Caco-2 (cell line): ENCODE measurements around the gene KDM6B. TPM values are rescaled to one million over a fixed set of nuclear protein-coding genes. Genes with fewer than 3 reads are reported as not detected.

Source experiments
- BruUV-seq: library from RNA; stranded (reverse); fragments of 400-500 nt; replicated peaks from 2 replicates; lab custom pipeline; 2021; lab: Mats Ljungman, UMichigan
- CTCF ChIA-PET: fragments of 300-600 bp; sonication (Branson Sonifier 250); formaldehyde crosslinking; loops from one replicate; lab custom pipeline; 2022; ENCODE audit warnings: antibody characterized with exemption; lab: Charles Lee
- POLR2A ChIA-PET: fragments of 300-600 bp; sonication (Branson Sonifier 250); formaldehyde crosslinking; loops from one replicate; lab custom pipeline; 2022; ENCODE audit warnings: antibody characterized with exemption; lab: Charles Lee
- DNase-seq, 2 experiments: peaks; one replicate each; pipeline versions ENCODE4 v3.0.0 to v3.0.0-alpha.2; 2020 to 2022
- H3K27me3 ChIP-seq: replicated peaks from 2 replicates; pipeline ENCODE4 v1.6.0; 2011; ENCODE audit warnings: low read length; ENCODE audit not compliant: control insufficient read depth, insufficient read depth
- H3K36me3 ChIP-seq: 2 replicates; pipeline ENCODE4 v1.5.1; 2011; ENCODE audit warnings: low read length; ENCODE audit not compliant: control insufficient read depth, insufficient read depth
- H3K4me1 ChIP-seq: fragments of 250-450 bp; sonication (Bioruptor Pico); 2 replicates; pipeline ENCODE4 v1.5.1; 2020; ENCODE audit warnings: mild to moderate bottlenecking
- H3K4me3 ChIP-seq: 2 replicates; pipeline ENCODE4 v1.5.1; 2011; ENCODE audit warnings: low read depth, mild to moderate bottlenecking, control low read depth, low read length
- H3K9me3 ChIP-seq: fragments of 250-450 bp; sonication (Bioruptor Pico); 2 replicates; pipeline ENCODE4 v1.5.1; 2020; ENCODE audit warnings: mild to moderate bottlenecking, moderate library complexity
- H3K27ac Mint-ChIP-seq: one replicate; pipeline ENCODE4 v1.8.0; 2022; ENCODE audit warnings: mixed read lengths; ENCODE audit not compliant: unreplicated experiment
- H3K27me3 Mint-ChIP-seq: one replicate; pipeline ENCODE4 v1.8.0; 2022; ENCODE audit warnings: mixed read lengths; ENCODE audit not compliant: insufficient read depth, unreplicated experiment
- H3K36me3 Mint-ChIP-seq: one replicate; pipeline ENCODE4 v1.8.0; 2022; ENCODE audit warnings: mild to moderate bottlenecking, mixed read lengths; ENCODE audit not compliant: insufficient read depth, unreplicated experiment
- H3K4me1 Mint-ChIP-seq: one replicate; pipeline ENCODE4 v1.8.0; 2022; ENCODE audit warnings: low read depth, mixed read lengths; ENCODE audit not compliant: unreplicated experiment
- H3K4me3 Mint-ChIP-seq: one replicate; pipeline ENCODE4 v1.8.0; 2022; ENCODE audit warnings: mild to moderate bottlenecking, moderate library complexity, mixed read lengths; ENCODE audit not compliant: unreplicated experiment
- H3K9me3 Mint-ChIP-seq: one replicate; pipeline ENCODE4 v1.8.0; 2022; ENCODE audit warnings: mixed read lengths; ENCODE audit not compliant: unreplicated experiment
- CTCF ChIP-seq, 2 experiments: fragments of 200-600 bp in 1 of 2; IDR thresholded peaks; 1 replicate in 1 of 2; 2 replicates in 1 of 2; pipeline versions ENCODE4 v1.5.1 to v1.8.0; 2011 to 2022; ENCODE audit warnings: antibody characterized with exemption in 1 of 2, control low read depth in 1 of 2, inconsistent platforms in 1 of 2, low read depth in 1 of 2, low read length in 1 of 2, mild to moderate bottlenecking in 1 of 2, moderate library complexity in 1 of 2; ENCODE audit not compliant: insufficient read depth in 1 of 2, severe bottlenecking in 1 of 2, unreplicated experiment in 1 of 2
- intact Hi-C: fragments of 100-400 bp; cut with micrococcal nuclease; formaldehyde crosslinking; loops from one replicate; pipeline ENCODE4 v1.10.0; 2022; ENCODE audit not compliant: unreplicated experiment
- total RNA-seq: library from RNA; stranded (reverse); gene quantifications from 2 replicates; pipeline ENCODE4 v1.2.3, GENCODE V29; 2022

Gene KDM6B
- total RNA-seq, 1 experiment from 2014 or later = 27.9 TPM

DNA sequence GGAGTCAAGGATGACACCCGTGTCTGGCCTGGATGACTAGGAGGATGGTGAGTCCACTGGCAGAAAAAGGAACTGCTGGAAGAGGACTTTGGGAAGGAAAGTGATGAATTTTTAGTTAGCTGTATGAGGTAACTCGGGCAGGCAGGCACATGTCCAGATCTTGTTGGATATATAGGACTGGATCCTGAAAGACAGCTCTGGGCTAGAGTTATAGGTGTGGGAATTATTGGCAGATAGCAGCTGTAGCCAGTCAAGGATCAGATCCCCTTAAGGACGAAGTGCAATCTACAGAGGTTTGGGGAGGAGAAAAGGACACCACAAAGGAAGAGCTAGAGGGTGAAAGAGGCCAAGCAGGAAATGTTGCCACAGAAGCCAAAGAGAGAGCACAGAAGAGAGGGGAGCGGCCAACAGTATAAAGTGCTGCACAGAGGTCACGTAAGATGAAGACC lies 33.9 kb downstream of the KDM6B start:
- no TSS peak for BruUV-seq
- H3K4me1 Mint-ChIP-seq = peaks cover 14% of the 10 kb centered on the region
- Histone ChIP-seq H3K4me3 (no peak overlapping the region), H3K9me3 (no peaks in the 10 kb centered on the region), H3K4me1 (peaks cover 9% of the 10 kb centered on the region; the same call in 1 of the 2 replicates), H3K27me3 (no peaks in the 10 kb centered on the region), H3K36me3 (no peaks in the 10 kb centered on the region)
- H3K9me3 Mint-ChIP-seq = no peaks in the 10 kb centered on the region
- H3K4me3 Mint-ChIP-seq = no peak overlapping the region
- peak overlapping the region; percentile 27 for H3K27ac Mint-ChIP-seq
- no peaks in the 10 kb centered on the region for H3K27me3 Mint-ChIP-seq
- H3K36me3 Mint-ChIP-seq = peaks cover 6% of the 10 kb centered on the region
- TF ChIP-seq CTCF (IDR thresholded peaks at IDR 0.05; ENCODE audit: insufficient read depth in 1 of 2, low read depth in 1 of 2, low read length in 1 of 2, severe bottlenecking in 1 of 2, unreplicated experiment in 1 of 2) = no peak
- CTCF ChIA-PET = no interaction called here
- intact Hi-C loops = no loop called here
- no peak for DNase-seq
- POLR2A ChIA-PET = no interaction called here

DNA sequence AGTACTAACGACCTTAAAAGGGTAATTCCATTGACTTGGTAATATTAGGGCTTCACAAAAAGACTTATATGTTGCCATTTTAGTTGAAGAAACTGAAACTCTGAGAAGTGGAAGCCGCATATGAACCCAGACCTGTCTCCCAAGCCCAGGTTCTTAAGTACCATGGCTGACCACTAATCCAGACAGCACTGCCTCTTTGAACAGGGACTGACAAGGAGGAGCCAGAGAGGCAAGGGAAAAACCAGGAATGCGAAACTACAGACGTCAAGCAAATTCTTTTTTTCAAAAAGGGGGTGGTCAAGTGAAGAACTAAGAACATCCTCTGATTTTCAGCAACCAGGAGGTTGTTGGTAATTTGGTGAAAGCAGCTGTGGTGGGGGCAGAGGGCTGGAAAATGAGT lies 39.0 kb downstream of the KDM6B start:
- DNase-seq = no peak
- H3K36me3 Mint-ChIP-seq = no peaks in the 10 kb centered on the region
- no peak overlapping the region for H3K27ac Mint-ChIP-seq
- no TSS peak for BruUV-seq
- H3K4me1 Mint-ChIP-seq = peaks cover 18% of the 10 kb centered on the region
- no peaks in the 10 kb centered on the region for H3K9me3 Mint-ChIP-seq
- CTCF ChIA-PET = no interaction called here
- no peak overlapping the region for H3K4me3 Mint-ChIP-seq
- H3K27me3 ChIP-seq = no peaks in the 10 kb centered on the region
- intact Hi-C loops = no loop called here
- no peak overlapping the region for H3K4me3 ChIP-seq
- no peaks in the 10 kb centered on the region for H3K4me1 ChIP-seq
- no peaks in the 10 kb centered on the region for H3K9me3 ChIP-seq
- no peaks in the 10 kb centered on the region for H3K36me3 ChIP-seq
- TF ChIP-seq CTCF (IDR thresholded peaks at IDR 0.05; ENCODE audit: insufficient read depth in 1 of 2, low read depth in 1 of 2, low read length in 1 of 2, severe bottlenecking in 1 of 2, unreplicated experiment in 1 of 2) = no peak
- H3K27me3 Mint-ChIP-seq = no peaks in the 10 kb centered on the region
- POLR2A ChIA-PET = no interaction called here

- H3K4me1 Mint-ChIP-seq = peaks cover 15% of the 10 kb centered on the region
- POLR2A ChIA-PET = no interaction called here
- BruUV-seq = no TSS peak
- no peaks in the 10 kb centered on the region for H3K27me3 Mint-ChIP-seq
- Histone ChIP-seq H3K4me3 (no peak overlapping the region), H3K4me1 (no peaks in the 10 kb centered on the region), H3K27me3 (no peaks in the 10 kb centered on the region), H3K36me3 (no peaks in the 10 kb centered on the region), H3K9me3 (no peaks in the 10 kb centered on the region)
- H3K9me3 Mint-ChIP-seq = no peaks in the 10 kb centered on the region
- no peak for DNase-seq
- intact Hi-C loops = no loop called here
- no peak overlapping the region for H3K27ac Mint-ChIP-seq
- H3K36me3 Mint-ChIP-seq = no peaks in the 10 kb centered on the region
- CTCF ChIA-PET = no interaction called here
- no peak overlapping the region for H3K4me3 Mint-ChIP-seq
- TF ChIP-seq CTCF (IDR thresholded peaks at IDR 0.05; ENCODE audit: insufficient read depth in 1 of 2, low read depth in 1 of 2, low read length in 1 of 2, severe bottlenecking in 1 of 2, unreplicated experiment in 1 of 2) = no peak
Measured at GRCh38 chr17:7875804-7876370, 41.9 kb downstream of the KDM6B start.
